ENCODE measurements around the gene TRAF4. TPM values are rescaled to one million over a fixed set of nuclear protein-coding genes. Genes with fewer than 3 reads are reported as not detected.

Gene TRAF4
- total RNA-seq, result 115 TPM

- peak; percentile 77 for DNase-seq (ENCODE audit: low spot score)
Measured at GRCh38 chr17:28743243-28744103, at the start of gene TRAF4. Gene TRAF4 (plus strand): TSS chr17:28744011. CDS start chr17:28744113, 102 bp downstream.

GRCh38 chr17:28698253-28698941, 45.4 kb upstream of the TRAF4 start:
- peak; percentile 90 for DNase-seq (ENCODE audit: low spot score)

GRCh38 chr17:28700278-28700677, 43.5 kb upstream of the TRAF4 start:
- DNase-seq (ENCODE audit: low spot score), result no peak

- no peak for DNase-seq (ENCODE audit: low spot score)
Measured at GRCh38 chr17:28700830-28701492, 42.9 kb upstream of the TRAF4 start.

DNA sequence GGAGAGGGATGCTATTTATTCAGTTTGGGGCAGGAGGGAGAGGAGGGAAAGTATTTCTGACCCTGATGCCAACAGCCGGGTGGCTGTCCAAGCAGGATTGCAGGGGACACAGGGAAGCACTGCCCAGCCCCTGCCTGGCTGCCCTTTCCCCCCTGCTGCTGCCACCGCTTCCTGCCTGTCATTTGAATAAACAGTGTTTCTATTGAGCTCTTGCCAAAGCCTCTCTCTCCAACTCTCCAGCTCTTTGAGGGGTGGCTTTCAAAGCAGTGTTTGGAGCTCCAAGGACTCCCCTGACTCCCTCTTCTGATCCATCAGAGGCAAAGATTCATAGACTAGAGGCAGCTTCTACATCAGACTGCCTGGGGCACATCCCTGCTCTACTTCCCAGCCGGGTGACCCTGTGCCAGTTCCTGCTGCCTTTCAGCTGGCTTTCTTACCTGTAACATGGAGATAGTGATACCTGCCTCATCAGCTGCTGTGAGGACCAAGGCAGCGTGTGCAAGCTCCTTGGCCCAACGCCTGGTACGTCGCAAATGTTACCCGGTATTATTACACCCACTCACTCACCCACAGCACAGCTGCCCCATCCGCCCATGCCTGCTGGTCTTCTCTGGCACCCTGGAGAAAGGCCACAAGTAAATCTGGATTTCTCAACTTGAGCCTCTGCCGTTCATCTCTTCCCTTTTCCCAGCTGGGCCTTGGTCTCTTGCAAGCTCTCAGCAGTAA, 41.6 kb upstream of the TRAF4 start:
- DNase-seq (ENCODE audit: low spot score), result no peak

GRCh38 chr17:28702752-28703150, 41.1 kb upstream of the TRAF4 start:
- no peak for DNase-seq (ENCODE audit: low spot score)

GRCh38 chr17:28703552-28704218, 40.1 kb upstream of the TRAF4 start:
- no peak for DNase-seq (ENCODE audit: low spot score)

DNA sequence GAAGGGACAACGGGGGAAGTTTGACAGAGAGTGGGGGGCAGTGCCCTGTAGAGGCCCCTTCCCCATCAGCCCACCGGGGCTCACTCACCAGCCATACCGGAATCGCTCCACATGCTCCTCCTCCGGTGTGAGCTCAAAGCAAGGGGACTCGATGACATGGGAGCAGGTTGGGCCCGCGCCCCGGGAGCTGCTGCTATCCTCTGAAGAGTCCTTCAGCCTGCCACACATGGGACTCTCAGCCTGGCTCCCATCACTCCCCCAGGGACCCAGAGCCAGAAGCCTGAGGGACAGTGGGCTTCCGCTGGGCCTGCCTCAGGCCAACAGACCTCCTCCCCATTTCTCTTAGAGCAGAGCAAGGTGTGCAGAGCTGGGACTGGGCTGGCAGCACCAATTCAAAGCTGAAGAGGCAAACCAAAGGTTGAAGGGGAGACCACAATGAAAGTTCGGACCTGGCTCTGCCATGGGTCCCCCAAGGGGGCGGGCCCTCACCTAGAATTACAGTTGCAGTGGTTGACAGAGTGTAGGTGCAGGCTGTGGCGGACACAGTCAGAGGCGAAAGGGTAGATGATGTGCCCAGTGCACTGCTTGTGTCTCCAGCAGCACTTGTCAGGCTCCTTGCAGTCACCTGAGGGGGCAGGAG, 39.5 kb upstream of the TRAF4 start:
- DNase-seq (ENCODE audit: low spot score), result no peak

- no peak for DNase-seq (ENCODE audit: low spot score)
Measured at GRCh38 chr17:28705074-28705659, 38.6 kb upstream of the TRAF4 start.

- no peak for DNase-seq (ENCODE audit: low spot score)
Measured at GRCh38 chr17:28705728-28706334, 38.0 kb upstream of the TRAF4 start.

DNA sequence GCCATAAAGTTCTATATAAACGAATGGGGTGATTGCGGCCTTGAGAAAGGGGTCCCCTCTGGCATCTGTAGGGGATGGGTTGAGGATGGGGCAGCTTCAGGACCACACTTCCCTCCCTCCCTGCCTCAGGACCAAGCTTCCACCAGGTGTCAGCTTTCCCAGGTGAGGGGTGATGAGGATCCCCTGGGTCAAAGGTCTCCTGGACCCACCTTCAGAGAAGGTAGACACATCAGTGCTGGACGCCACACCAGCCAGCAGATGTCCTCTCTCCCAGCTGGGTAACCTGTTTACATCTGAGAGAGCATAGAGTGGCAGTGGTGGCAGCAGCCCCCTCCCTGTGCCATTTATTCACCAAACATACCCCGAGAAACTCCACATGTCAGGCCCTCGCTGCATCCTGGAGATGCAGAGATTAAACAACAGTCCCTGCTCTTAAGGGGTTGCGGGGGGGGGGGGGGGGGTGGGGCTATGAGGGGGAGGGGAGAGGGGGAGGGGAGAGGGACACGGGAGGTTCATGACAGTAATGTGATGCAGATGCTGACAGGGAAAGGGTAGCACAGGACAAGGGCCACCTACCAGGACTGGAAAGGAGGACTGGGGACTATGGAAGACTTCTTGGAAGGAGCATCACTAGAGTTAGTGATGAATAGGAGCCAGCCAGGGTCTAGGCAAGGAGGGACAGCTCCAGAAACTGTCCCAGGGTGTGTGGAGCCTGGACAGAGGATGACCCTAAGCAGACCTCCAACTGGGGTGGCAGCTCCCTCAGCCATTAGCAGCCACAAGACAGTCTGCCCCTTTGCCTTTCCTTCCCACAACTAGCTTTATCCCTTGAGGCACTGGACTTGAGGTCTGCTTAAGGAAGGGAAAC, 37.1 kb upstream of the TRAF4 start:
- no peak for DNase-seq (ENCODE audit: low spot score)

DNA sequence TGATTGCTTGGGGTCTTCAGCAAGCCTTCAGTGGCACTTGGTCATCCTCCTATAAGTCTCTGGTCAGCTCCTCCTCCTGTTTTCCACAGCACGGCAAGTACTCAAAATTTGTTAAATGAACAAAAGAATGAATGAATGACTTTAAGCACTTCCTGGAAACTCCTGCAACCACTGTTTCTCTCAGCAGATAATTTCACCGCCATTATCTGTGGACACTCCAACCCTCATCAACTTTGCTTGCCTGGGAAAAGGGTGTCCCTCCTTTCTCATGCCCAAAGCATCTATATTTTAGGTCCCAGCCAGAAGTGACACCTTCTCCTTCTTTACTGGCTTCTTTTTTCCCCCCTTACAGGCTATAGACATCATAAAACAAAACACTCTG, 36.5 kb upstream of the TRAF4 start:
- DNase-seq (ENCODE audit: low spot score), result no peak

DNA sequence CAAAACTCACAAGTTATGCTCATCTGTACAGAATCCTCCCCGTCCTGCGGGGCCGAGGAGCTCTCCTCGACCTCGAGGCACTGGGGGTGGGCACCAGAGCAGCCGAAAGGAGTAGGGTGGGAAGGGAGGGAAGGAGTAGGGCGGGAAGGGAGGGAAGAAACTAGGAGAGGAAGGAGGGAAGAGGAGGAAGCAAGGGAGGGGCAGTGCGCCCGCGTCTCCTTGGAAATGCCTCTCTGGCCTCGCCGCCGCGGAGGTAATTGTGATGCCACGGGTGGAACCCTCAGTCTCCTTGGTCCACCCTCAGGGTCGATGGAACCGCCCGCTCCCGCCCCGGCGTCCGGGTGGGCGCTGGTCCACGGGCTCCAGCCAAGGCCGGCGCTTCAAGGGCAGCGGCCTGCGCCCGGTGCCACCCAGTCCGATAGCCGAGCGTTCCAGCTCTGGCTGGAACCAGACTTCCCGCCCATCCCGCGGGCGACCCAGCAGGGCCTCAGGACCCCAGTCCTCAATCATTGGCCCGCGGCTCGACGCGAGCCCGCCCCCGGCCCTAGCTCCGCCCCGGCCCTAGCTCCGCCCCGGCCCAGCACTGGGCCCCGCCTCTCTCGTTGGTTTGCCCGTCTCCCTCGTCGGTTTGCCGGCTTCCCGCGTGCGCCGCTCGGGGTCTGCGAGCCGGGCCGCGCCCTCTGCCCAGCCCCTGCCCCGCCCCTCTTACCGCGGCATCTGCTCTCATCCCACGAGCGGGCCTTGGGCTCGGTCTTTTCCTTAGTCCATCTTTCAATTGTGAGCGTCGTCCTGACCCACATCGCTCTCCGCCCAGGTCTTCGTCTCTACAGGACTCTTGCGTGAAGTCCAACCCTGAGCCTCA, 32.7 kb upstream of the TRAF4 start:
- peak; percentile 92 for DNase-seq (ENCODE audit: low spot score)

- DNase-seq (ENCODE audit: low spot score), result no peak
Measured at GRCh38 chr17:28711723-28712031, 32.1 kb upstream of the TRAF4 start, which contains the start of gene PROCA1. Gene PROCA1 (minus strand): TSS chr17:28711888. CDS start chr17:28711660, 228 bp downstream.

- no peak for DNase-seq (ENCODE audit: low spot score)
Measured at GRCh38 chr17:28712032-28712704, 31.6 kb upstream of the TRAF4 start.

DNA sequence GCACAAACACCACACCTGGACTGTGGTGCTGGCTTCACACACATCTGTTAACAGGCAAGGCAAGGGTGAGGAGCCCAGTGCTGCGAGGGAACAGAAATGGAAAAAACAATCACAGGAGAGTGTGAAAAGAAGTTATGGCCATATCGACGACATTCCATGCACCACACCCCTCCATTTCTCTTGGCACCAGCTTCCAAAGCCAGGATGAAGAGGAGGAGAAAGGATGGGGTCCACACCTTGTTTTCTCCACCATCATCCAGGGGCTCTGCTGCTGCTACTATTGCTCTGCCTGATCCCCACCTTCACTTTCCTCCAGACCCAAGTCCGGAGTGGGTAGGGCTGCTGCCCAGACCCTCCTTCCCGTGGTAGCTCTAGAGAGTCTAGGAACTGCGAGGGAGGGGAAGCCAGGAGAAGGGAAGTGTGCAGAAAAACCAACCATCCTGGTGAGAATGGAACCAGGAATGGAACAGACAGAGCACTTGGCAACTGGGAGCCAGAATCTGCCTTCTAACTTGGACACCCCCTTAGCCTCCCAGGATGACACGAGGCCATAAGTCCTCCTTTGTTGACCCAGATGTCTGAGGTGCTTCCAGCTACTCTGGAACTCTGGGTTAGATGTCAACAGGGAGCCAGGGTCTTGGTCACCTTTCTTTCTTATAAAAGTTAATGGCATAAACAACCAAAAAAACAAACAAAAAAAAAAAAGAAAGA, 31.0 kb upstream of the TRAF4 start:
- no peak for DNase-seq (ENCODE audit: low spot score)

DNA sequence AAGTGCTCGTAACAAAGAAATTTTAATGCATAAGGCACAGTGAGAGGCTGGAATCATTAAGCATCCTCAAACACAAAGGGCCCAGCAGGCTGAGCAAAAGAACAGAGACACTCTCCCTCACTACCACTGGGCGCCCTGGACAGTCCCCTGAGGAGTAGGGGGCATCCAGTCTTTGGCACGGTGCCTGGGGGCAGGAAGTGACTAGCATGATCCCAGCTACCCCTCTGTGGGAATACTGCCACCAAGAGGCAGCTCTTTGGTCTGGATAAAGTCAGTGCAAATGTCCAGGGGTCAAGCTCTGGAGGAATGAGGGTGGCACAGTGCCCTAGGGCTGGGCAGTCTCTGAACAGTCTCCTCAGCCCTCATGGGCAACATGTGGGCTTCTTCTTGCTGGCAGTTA, 29.5 kb upstream of the TRAF4 start:
- DNase-seq (ENCODE audit: low spot score), result no peak

All from mucosa of gallbladder (tissue), 1 donor.